Measurements from ENCODE around the gene HTR3A. TPM values are rescaled to one million over a fixed set of nuclear protein-coding genes. Genes with fewer than 3 reads are reported as not detected.

Gene HTR3A
- total and polyA plus RNA-seq, 9 of the 15 experiments (the other 6 are each of a cell fraction or from before 2014, with no cell fraction given), result not detected

GRCh38 chr11:114036147-114036811 is 61.4 kb downstream of the HTR3A start (continued):
- TF ChIP-seq NFRKB (IDR thresholded peaks at IDR 0.05; ENCODE audit: low read depth), result no peak
- TF ChIP-seq NKRF (IDR thresholded peaks at IDR 0.05; ENCODE audit: borderline replicate concordance), result no peak
- no peak for TF ChIP-seq E4F1 (CRISPR knock-in tag; IDR thresholded peaks at IDR 0.05; ENCODE audit: borderline replicate concordance)
- no peak for TF ChIP-seq TAF15 (IDR thresholded peaks at IDR 0.05; ENCODE audit: low read depth, low read length)
- TF ChIP-seq ZHX1 (conservative IDR thresholded peaks at IDR 0.05; ENCODE audit: low read length), result no peak
- no peak for TF ChIP-seq ZNF507 (tag; conservative IDR thresholded peaks at IDR 0.05)
- TF ChIP-seq NR2F6 (CRISPR knock-in tag; IDR thresholded peaks at IDR 0.05), result no peak
- TF ChIP-seq MAZ (CRISPR knock-in tag; conservative IDR thresholded peaks at IDR 0.05 in 1 of 2, IDR thresholded peaks at IDR 0.05 in 1 of 2), result peak in 1 of 2 experiments; percentile 56; a peak in 2 of 4 replicates
- TF ChIP-seq SMARCA4 (IDR thresholded peaks at IDR 0.05), result no peak
- no peak for TF ChIP-seq ZNF175 (CRISPR knock-in tag; IDR thresholded peaks at IDR 0.05; ENCODE audit: low read depth)
- TF ChIP-seq ZBTB12 (CRISPR knock-in tag; IDR thresholded peaks at IDR 0.05), result no peak
- TF ChIP-seq POLR2H (tag; IDR thresholded peaks at IDR 0.05; ENCODE audit: low read depth), result no peak
- no peak for TF ChIP-seq USF2 (CRISPR knock-in tag; IDR thresholded peaks at IDR 0.05)
- TF ChIP-seq SOX6 (IDR thresholded peaks at IDR 0.05), result no peak
- no peak for TF ChIP-seq ZNF57 (CRISPR knock-in tag; IDR thresholded peaks at IDR 0.05)
- no peak for TF ChIP-seq E2F1 (CRISPR knock-in tag; IDR thresholded peaks at IDR 0.05)
- TF ChIP-seq KAT8 (IDR thresholded peaks at IDR 0.05; ENCODE audit: low read depth), result no peak
- TF ChIP-seq HEY1 (CRISPR knock-in tag; IDR thresholded peaks at IDR 0.05; ENCODE audit: borderline replicate concordance), result no peak
